Measurements from ENCODE around the gene GRID1.

Gene GRID1

DNA sequence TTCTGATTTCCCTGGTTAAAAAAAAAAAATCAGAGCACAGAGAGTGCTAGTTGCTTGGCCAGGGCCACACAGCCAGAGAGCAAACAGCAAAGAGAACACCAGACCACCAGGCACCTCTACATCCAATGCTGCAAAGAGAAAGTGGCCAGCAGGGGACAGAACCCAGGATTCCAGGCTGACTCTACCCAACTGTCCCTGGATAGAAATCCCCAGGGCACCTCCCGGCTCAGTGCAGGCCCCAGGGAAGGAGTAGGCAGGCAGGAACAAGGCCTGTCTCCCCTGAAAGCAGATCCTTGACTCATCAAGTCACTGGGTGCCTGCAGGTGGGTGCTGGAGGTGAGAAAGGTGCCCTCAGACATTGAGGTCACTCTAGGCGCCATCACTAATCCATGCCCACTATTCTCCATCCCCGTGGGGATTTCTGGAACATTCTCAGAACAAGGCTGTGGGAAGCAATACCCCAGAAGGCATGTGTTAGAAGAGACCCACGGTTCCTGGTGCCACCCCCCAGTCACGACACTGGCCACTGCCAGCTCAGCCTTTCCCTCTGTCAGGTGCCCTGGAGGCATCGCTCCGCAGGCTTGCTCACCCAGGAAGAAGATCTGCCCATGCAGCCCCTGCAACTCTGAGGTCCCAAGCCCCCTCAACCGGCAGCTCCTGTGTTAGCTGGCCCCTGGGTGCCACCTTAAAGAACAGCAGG is 154.8 kb downstream of the GRID1 start:
- no peak for DNase-seq (ENCODE audit: low read depth in 2 of 2)

DNA sequence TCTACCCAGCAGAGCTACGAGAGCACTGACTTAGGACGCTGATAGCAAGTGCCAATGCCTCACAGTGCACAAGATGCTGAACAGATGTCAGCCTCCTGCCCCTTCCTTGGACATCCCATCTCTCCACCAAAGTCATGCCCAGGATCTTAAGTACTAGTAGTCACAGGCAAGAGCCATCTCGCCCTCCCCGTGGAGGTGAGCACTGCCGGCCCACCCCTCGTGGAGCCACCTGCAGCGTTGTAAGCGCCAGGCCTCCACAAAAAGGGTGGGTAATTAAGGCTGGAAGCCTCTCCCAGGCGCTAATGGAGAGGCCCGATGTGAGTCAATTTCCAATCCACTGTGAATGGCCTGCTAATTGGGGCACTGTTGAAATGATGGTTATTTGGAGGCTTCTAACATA is 156.2 kb downstream of the GRID1 start:
- DNase-seq (ENCODE audit: low read depth in 2 of 2): no peak

- DNase-seq (ENCODE audit: low read depth in 2 of 2): no peak
Measured at GRCh38 chr10:86209726-86210125, 156.9 kb downstream of the GRID1 start.

DNA sequence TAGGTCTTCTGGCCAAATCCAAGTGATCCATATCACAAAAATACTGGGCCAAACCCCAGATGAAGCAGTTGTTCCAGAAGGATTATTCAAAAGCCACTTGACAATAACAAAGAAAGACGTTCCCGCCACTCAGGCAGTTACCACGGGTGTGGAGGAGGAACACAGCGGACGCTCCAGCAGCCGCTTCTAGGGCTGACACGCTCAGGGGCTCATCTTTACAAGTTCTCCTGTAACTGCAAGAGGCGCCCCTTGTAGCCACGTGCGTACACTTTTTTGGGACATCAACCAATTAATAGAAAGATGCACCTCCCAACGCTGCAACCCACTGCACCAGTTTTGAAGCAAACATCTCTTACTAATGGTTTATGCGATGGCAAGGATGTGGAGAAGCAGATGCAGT is 159.4 kb downstream of the GRID1 start:
- no peak for DNase-seq (ENCODE audit: low read depth in 2 of 2)

DNA sequence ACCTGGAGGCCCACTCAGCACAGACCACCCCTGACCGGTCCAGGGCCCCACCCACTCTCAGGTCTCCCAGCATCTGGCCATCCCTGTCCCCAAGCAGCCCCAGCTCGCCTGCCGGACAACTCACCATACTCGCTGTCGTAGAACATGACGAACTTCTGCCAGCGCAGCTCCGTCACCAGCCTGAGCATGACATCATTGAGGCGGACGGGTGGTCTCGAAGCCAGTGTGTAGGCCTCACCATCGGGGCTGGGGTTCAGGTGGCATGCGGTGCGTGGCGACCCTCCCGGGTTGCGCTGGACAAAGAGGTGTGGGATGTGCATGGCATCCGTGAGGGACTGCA is 160.4 kb downstream of the GRID1 start:
- DNase-seq (ENCODE audit: low read depth in 2 of 2): no peak

DNA sequence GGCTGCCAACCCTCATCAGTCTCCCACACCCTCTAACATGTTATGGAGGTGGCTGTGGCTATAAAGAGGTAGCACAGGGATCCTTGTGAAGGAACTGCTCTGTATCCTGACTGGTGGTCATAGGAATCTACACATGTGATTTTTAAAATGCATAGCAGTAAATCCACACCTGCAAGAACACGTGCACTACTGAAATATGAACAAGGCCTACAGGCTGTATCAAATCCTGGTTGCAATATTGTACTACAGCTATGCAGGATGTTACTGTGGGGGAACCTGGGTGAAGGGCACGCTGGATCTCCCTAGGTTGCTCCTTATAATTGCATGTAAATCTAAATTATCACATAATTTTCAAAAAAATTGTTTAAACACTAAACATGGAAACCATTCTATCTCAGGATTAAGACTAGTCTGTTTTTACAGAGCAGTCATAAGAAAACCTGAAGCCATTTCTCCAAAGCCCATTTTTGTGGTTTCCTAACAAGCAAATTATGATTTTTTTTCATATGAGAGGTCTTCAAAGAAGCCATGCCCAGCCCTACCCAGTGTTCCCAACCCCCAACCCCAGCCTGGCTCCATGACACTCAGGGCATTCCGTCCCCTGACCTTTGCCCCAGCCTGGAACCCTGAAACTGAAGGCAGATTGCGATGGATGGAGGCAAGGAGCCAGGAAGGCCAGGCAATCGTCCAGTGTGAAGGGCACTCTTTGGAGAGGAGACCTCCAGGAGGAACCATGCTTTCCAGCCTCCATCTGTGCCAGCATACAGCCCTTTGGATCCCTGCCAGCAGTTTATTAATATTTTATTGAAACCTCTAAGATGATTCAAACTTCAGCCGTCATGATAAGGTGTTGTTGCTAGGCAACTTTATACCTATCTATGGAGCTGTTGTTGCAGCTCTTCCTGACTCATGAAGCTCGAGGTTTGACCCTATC is 161.0 kb downstream of the GRID1 start:
- DNase-seq (ENCODE audit: low read depth in 2 of 2): no peak

GRCh38 chr10:86204421-86205305 is 161.9 kb downstream of the GRID1 start:
- DNase-seq (ENCODE audit: low read depth in 2 of 2): no peak

- DNase-seq (ENCODE audit: low read depth in 2 of 2): no peak
Measured at GRCh38 chr10:86203162-86203905, 163.3 kb downstream of the GRID1 start.

DNA sequence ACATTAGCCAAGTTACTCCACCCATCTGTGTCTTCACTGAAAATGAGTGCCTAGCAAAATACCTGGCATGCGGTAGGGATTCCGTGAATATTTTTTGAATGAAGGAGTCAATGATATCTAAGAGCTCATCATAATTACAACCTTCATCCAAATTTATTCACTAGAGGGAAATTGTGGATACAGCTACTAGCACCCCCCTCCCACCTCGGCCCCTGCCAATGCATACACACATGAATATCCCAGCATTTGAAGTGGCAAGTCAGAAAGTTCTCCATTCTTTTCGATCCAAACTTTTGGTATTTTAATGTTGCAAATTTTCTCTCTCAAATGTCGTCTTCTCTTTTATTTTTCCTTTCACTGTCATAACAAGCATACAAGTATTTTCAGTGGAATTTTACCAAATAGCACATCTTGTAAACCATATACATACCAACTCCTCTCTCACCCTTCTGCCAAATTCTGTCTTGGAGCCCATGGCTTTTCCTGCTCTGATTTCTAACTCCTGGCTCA is 164.3 kb downstream of the GRID1 start:
- no peak for DNase-seq (ENCODE audit: low read depth in 2 of 2)

GRCh38 chr10:86200867-86201266 is 165.7 kb downstream of the GRID1 start:
- no peak for DNase-seq (ENCODE audit: low read depth in 2 of 2)

DNA sequence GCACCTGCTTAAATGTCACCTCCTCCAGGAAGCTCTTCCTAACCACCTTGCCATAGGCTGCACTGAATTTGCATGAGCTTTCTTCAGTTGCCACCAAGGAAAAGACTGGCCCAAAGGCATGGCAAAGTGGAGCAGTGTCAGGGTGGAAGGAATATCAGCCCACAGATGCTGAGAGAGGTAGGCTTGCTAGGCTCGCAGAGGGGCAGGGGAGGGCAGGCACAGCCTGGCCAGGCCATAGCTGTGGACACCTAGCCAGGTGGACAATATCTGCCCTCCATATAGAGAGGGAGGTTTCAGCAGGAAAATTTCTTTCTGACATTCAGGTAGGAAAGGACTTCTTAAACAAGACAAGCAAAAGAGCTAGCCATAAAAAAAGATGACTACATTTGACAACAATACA is 166.3 kb downstream of the GRID1 start:
- no peak for DNase-seq (ENCODE audit: low read depth in 2 of 2)

DNA sequence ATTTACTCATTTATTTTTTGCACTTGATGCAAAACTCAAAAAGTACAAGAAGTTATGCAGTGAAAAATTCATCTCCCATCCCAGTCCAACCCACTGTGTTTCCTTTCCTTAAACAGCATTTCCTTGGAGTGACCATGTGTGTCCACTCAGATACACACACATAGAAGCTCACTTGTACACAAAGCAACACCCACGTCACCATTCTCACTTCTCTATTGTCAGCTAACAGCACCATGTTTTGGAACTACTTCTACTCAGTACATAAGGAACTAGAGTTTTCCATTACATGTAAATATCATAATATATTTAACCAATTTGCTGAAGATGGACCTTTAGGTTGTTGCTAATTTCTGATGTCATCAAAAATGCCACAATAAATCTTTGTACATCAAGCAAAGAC is 167.6 kb downstream of the GRID1 start:
- DNase-seq (ENCODE audit: low read depth in 2 of 2): no peak

- DNase-seq (ENCODE audit: low read depth in 2 of 2): no peak
Measured at GRCh38 chr10:86198271-86198670, 168.3 kb downstream of the GRID1 start.

DNA sequence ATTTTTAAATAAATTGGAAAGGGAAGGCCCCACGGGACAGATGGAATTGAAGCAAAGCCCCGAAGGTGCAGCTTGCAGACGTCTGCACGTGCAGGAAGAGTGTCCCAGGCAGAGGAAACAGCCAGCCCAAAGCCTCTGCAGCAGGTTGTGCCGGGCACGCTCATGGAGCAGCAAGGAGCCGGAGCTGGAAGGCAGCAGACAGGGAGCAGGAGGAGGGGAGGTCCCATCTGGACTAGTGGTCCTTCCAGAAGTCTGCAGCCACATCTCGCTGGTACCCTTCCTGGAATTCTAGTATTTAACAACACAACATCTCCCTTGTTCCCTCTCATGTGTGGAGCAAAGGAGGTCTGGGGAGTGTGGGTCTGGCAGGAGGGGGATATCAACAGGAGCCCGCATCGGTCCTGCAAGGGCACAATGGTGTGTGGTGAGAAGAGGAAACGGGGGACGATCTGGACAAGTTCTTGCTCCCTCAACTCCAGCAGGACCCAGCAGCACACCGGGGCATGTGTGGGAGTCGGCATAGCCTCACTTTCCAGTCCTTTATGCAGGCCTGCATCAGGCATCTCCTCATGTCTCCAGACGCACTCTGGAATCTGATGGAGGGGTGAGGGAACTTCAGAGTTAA is 169.3 kb downstream of the GRID1 start:
- no peak for DNase-seq (ENCODE audit: low read depth in 2 of 2)

DNA sequence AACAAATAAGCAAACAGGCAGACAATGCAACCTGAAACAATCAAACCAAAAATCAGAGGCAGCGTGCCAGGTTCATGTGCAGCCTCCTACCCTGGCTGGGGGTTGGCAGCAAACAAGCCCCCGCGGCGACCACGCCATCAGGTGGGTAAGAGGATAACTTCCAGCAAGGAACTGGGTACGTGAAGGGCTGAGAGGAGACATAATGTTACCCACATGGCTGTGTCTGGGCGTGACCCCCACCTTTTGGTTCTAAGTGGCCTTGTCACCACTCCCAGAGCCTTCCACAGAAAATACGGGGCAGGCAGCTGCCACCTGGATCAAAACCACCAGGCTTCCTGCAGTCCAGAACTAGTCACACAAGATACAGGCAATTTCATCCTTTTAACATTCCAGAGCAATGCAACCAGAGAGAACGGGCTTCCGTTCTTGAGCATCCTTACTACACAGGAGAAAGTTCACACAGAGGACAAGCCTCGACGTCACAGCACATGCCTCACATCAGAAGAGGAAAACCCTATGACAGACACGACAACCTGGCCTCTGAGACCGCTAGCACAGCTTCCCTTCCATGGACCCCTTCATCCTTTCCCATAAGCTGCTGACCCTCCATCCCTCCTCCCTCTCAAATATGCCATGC is 171.0 kb downstream of the GRID1 start:
- no peak for DNase-seq (ENCODE audit: low read depth in 2 of 2)

- no peak for DNase-seq (ENCODE audit: low read depth in 2 of 2)
Measured at GRCh38 chr10:86194684-86195083, 171.9 kb downstream of the GRID1 start.

DNA sequence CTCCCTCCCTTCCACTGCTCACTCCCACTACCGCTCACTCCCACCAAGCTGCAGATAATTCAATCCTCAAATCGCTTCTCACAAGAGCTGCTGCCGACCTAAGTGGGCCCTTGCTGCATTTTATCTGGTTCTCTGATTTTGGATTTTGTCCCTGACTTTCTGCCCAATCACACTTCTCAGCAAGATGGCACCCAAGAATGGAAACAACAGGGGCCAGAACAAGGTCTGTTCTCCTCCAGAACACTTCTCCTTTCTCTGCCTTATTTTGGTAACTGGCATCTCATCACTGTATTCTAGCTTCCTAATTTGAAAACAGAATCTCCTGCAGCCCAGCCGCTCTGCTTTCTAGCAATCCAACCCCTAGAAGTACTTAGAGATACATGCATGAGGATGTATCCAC is 172.8 kb downstream of the GRID1 start:
- no peak for DNase-seq (ENCODE audit: low read depth in 2 of 2)

GRCh38 chr10:86192691-86193090 is 173.9 kb downstream of the GRID1 start:
- no peak for DNase-seq (ENCODE audit: low read depth in 2 of 2)

GRCh38 chr10:86192147-86192546 is 174.4 kb downstream of the GRID1 start:
- no peak for DNase-seq (ENCODE audit: low read depth in 2 of 2)

- no peak for DNase-seq (ENCODE audit: low read depth in 2 of 2)
Measured at GRCh38 chr10:86191686-86192085, 174.9 kb downstream of the GRID1 start.
